ENCODE measurements around the gene CACNA1C. TPM values are rescaled to one million over a fixed set of nuclear protein-coding genes. Genes with fewer than 3 reads are reported as not detected.

Gene CACNA1C
- total RNA-seq, 1 experiment from 2014 or later = 3.7 TPM

GRCh38 chr12:2260441-2260840 lies 207.7 kb downstream of the CACNA1C start:
- no TSS peak for BruUV-seq (replicated peaks)
- CTCF ChIA-PET = no interaction called here

DNA sequence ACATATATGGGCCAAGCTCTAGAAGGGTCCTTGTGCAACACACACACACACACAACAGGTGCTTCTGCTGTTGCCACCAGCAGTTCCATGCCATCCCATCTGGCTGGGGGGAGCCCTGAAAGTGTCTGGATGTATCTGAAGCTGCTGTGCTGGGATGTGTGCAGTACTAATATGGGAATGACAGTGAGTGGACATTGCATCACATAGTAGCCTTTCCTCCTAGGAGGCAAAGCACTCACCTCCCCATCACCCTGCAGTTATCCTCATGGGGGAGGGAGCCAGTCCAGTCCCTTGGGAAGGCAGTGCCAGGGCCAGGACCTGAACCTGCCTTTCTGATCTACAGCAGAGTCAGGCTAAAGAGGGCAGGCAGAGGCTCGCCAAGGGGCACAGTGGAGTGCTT lies 208.9 kb downstream of the CACNA1C start:
- no TSS peak for BruUV-seq (replicated peaks)
- TF ChIP-seq CTCF (conservative IDR thresholded peaks at IDR 0.05; ENCODE audit: low read depth, low read length) (no peak), EZH2 (IDR thresholded peaks at IDR 0.05; ENCODE audit: borderline replicate concordance, low read depth, low read length, poor library complexity, severe bottlenecking) (no peak)
- no peak overlapping the region for H3K27ac ChIP-seq (ENCODE audit: low read depth, low read length, poor library complexity, severe bottlenecking)

More at GRCh38 chr12:2260441-2260840, 207.7 kb downstream of the CACNA1C start:
- Histone ChIP-seq H3K27ac (ENCODE audit: low read depth, low read length, poor library complexity, severe bottlenecking) (no peak overlapping the region), H3K9me3 (ENCODE audit: low read depth, low read length, poor library complexity, severe bottlenecking) (no peaks in the 10 kb centered on the region), H3K4me3 (ENCODE audit: low read depth, low read length, poor library complexity, severe bottlenecking) (no peak overlapping the region), H3K36me3 (ENCODE audit: insufficient read depth, low read length, poor library complexity, severe bottlenecking) (no peaks in the 10 kb centered on the region), H3K4me1 (ENCODE audit: insufficient read depth, low read length, poor library complexity, severe bottlenecking) (peaks cover 26% of the 10 kb centered on the region), H3K27me3 (replicated peaks; ENCODE audit: insufficient read depth, low read depth, low read length, poor library complexity) (no peaks in the 10 kb centered on the region)
- POLR2A ChIA-PET (ENCODE audit: low non-redundant PET) = no interaction called here
- intact Hi-C loops (cut with micrococcal nuclease; ENCODE audit: unreplicated experiment) = no loop called here
- TF ChIP-seq CTCF (conservative IDR thresholded peaks at IDR 0.05; ENCODE audit: low read depth, low read length) = no peak
- no peak for TF ChIP-seq EZH2 (IDR thresholded peaks at IDR 0.05; ENCODE audit: borderline replicate concordance, low read depth, low read length, poor library complexity, severe bottlenecking)
- DNase-seq (ENCODE audit: low spot score) = no peak

GRCh38 chr12:2262449-2262848 lies 209.7 kb downstream of the CACNA1C start:
- intact Hi-C loops (cut with micrococcal nuclease; ENCODE audit: unreplicated experiment) = no loop called here
- BruUV-seq (replicated peaks) = no TSS peak
- H3K36me3 ChIP-seq (ENCODE audit: insufficient read depth, low read length, poor library complexity, severe bottlenecking) = no peaks in the 10 kb centered on the region
- DNase-seq (ENCODE audit: low spot score) = no peak
- no peaks in the 10 kb centered on the region for H3K27me3 ChIP-seq (replicated peaks; ENCODE audit: insufficient read depth, low read depth, low read length, poor library complexity)
- H3K4me3 ChIP-seq (ENCODE audit: low read depth, low read length, poor library complexity, severe bottlenecking) = no peak overlapping the region
- H3K4me1 ChIP-seq (ENCODE audit: insufficient read depth, low read length, poor library complexity, severe bottlenecking) = peaks cover 32% of the 10 kb centered on the region
- H3K9me3 ChIP-seq (ENCODE audit: low read depth, low read length, poor library complexity, severe bottlenecking) = no peaks in the 10 kb centered on the region
- POLR2A ChIA-PET (ENCODE audit: low non-redundant PET) = no interaction called here
- CTCF ChIA-PET = no interaction called here
- H3K27ac ChIP-seq (ENCODE audit: low read depth, low read length, poor library complexity, severe bottlenecking) = no peak overlapping the region
- TF ChIP-seq CTCF (conservative IDR thresholded peaks at IDR 0.05; ENCODE audit: low read depth, low read length) = no peak

More for the DNA sequence above, 208.9 kb downstream of the CACNA1C start:
- CTCF ChIA-PET = no interaction called here
- Histone ChIP-seq H3K4me3 (ENCODE audit: low read depth, low read length, poor library complexity, severe bottlenecking) (no peak overlapping the region), H3K36me3 (ENCODE audit: insufficient read depth, low read length, poor library complexity, severe bottlenecking) (no peaks in the 10 kb centered on the region), H3K9me3 (ENCODE audit: low read depth, low read length, poor library complexity, severe bottlenecking) (no peaks in the 10 kb centered on the region), H3K27me3 (replicated peaks; ENCODE audit: insufficient read depth, low read depth, low read length, poor library complexity) (no peaks in the 10 kb centered on the region), H3K4me1 (ENCODE audit: insufficient read depth, low read length, poor library complexity, severe bottlenecking) (peaks cover 32% of the 10 kb centered on the region)
- intact Hi-C loops (cut with micrococcal nuclease; ENCODE audit: unreplicated experiment) = no loop called here
- POLR2A ChIA-PET (ENCODE audit: low non-redundant PET) = no interaction called here
- DNase-seq (ENCODE audit: low spot score) = no peak

All from A673 (cell line).